Stimulated activated CD4-positive, alpha-beta T cell treated with anti-CD3 and anti-CD28 coated beads, TNF-alpha, amount 100 ng/mL, for 4 hours (primary cell): ENCODE measurements around the gene NEK8.

Source experiments
- DNase-seq, 3 experiments: peaks; one replicate each; pipeline ENCODE4 v3.0.0-alpha.2; 2020; ENCODE audit warnings: low read depth in 3 of 3

Gene NEK8

DNA sequence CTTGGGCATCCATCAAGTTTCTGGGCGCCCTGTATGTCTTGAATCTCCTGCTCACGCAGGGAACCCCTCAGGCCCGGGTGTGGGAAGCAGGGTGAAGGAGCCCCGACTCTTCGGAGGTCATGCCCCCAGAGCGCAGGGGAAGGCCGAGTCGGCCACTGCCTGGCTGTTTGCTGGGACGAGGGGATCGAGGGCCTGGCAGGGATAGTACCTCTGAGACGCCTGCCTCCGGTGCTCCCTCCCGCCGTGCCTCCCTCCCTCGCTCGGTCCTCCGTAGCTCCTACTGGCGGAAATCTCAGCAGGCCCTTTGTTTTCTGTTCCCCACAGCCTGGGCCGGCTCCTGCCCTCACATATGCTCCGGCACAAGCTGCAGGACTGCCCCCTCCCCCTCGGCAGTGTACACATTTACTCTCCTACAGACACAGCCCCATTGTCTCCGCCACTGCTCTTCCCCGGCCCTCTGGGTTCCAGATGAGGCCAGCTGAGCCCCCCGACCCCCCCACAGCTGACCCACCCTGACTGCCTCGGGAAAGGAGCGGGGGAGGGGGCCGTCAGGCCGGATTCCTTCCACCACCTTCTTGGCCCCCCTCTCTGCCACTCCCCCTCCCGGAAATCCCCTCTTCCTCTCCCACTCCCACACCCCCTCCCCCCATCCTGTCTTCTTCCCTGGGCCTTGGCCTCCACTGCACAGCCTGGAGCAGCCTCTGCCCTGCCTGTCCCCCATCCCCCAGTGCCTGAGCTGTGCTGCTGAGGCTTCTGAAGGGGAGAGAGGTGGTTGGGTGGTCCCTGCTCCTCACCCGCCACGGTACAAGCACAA, 16.6 kb downstream of the NEK8 start:
- DNase-seq = no peak

DNA sequence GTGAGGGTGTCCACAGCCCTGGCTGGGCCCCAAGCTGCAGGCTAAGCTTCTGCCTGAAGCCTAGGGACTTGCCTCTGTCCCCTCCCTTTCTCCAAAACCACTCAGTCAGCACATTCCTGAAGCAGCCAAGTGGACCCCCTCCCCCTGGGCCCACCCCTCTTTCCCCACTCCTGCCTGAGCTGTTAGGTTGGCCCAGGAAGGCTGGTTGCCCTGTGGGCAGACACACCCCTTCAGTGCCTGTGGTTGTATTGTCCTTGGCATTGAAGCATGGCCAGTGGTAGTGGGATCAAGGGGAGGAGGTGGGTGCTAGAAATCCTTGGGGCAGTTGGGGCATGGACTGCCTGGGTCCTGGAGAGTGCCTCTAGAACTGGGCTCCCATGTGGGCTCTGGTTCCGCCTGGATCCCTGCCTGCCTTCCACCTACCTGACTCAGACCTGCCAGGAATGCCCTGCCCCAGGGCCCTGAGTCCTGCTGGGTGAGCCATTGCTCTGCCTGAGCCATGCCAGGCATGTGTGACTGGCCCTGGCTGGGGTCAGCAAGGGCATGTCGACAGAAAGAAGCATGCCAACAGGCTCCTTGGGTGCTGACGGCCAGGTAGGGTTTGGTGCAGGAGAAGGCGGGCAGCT, 17.3 kb downstream of the NEK8 start:
- no peak for DNase-seq

DNA sequence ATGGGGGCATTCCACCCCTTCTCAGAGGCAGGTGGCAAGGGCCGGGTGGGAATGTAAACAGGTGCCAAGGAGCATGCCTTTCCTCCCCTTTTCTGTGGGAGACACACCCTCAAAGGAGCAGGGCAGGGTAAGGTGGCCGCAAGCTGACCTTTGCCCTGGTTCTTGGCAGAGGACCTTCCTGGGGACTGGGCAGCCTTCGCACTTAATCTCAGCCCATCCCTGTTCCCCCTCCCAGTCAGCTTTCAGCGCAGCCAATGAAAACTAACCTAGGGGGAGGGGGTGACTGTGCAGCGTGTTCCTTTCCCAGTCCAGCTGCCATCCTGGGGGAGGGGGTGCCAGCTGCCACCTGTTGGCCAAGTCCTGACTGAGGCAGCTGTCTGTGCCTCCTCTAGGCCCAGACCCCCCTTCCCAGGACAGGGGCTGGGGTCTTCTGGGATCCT, 18.0 kb downstream of the NEK8 start:
- no peak for DNase-seq

DNA sequence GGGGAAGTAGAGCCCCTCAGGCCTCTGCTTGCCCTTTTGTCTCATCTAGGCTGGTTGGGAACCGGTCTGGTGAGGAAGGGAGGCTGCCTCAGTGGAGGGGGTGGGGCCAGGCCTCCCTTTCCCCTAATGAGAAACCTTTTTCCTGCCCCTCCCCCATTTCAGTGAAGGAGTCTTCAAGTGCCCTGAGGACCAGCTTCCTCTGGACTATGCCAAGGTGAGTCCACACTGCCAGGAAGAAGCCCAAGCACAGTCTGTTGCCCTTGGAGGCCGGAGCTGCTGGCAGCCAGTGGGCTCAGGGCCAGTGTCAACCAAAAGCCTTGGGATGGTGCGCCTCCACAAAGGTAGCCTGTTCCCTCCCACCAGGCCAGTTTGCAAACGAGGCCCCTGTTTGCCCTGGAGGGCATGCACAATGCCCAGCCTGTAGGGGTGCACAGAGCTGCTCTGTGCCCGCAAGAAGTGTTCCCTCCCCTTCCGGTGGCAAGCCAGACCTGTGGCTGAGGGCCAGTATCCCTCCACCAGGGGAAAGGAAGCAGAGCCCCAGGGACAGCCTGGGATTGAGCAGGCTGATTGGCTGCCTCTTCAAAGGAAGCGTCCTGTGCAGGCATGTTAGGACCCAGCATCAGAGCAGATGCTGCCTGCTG, 18.6 kb downstream of the NEK8 start:
- DNase-seq = no peak

DNA sequence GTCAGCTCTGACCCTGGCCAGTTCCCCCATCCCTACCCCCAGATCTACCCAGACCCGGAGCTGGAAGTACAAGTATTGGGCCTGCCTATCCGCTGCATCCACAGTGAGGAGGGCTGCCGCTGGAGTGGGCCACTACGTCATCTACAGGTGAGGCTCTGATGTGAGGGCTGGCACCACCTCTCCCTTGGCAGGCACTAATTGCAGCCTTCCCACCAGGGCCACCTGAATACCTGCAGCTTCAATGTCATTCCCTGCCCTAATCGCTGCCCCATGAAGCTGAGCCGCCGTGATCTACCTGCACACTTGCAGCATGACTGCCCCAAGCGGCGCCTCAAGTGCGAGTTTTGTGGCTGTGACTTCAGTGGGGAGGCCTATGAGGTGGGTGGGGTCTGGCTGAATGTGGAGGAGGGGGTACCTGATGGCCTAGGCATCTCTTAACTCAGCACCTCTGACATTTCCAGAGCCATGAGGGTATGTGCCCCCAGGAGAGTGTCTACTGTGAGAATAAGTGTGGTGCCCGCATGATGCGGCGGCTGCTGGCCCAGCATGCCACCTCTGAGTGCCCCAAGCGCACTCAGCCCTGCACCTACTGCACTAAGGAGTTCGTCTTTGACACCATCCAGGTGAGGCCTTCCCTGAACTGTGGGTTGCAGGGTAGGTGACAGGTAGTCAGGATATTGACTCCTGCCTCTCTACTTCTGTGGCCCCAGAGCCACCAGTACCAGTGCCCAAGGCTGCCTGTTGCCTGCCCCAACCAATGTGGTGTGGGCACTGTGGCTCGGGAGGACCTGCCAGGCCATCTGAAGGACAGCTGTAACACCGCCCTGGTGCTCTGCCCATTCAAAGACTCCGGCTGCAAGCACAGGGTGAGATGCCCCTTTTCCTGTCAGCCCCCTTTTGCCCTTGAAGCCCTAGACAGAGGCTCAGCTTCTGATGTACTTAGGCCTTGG, 19.5 kb downstream of the NEK8 start:
- DNase-seq = no peak

DNA sequence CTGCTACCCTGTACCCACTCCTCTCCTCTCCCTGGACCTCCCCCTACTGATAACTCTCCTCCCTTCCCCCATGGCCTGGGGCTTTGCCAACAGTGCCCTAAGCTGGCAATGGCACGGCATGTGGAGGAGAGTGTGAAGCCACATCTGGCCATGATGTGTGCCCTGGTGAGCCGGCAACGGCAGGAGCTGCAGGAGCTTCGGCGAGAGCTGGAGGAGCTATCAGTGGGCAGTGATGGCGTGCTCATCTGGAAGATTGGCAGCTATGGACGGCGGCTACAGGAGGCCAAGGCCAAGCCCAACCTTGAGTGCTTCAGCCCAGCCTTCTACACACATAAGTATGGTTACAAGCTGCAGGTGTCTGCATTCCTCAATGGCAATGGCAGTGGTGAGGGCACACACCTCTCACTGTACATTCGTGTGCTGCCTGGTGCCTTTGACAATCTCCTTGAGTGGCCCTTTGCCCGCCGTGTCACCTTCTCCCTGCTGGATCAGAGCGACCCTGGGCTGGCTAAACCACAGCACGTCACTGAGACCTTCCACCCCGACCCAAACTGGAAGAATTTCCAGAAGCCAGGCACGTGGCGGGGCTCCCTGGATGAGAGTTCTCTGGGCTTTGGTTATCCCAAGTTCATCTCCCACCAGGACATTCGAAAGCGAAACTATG, 20.4 kb downstream of the NEK8 start:
- DNase-seq = no peak

DNA sequence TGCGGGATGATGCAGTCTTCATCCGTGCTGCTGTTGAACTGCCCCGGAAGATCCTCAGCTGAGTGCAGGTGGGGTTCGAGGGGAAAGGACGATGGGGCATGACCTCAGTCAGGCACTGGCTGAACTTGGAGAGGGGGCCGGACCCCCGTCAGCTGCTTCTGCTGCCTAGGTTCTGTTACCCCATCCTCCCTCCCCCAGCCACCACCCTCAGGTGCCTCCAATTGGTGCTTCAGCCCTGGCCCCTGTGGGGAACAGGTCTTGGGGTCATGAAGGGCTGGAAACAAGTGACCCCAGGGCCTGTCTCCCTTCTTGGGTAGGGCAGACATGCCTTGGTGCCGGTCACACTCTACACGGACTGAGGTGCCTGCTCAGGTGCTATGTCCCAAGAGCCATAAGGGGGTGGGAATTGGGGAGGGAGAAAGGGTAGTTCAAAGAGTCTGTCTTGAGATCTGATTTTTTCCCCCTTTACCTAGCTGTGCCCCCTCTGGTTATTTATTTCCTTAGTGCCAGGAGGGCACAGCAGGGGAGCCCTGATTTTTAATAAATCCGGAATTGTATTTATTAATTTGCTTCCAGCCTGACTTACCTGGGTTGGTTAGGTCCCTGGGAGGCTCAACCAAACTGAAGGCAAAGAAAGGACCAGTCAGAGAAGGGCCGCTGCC, 21.1 kb downstream of the NEK8 start:
- DNase-seq = no peak

DNA sequence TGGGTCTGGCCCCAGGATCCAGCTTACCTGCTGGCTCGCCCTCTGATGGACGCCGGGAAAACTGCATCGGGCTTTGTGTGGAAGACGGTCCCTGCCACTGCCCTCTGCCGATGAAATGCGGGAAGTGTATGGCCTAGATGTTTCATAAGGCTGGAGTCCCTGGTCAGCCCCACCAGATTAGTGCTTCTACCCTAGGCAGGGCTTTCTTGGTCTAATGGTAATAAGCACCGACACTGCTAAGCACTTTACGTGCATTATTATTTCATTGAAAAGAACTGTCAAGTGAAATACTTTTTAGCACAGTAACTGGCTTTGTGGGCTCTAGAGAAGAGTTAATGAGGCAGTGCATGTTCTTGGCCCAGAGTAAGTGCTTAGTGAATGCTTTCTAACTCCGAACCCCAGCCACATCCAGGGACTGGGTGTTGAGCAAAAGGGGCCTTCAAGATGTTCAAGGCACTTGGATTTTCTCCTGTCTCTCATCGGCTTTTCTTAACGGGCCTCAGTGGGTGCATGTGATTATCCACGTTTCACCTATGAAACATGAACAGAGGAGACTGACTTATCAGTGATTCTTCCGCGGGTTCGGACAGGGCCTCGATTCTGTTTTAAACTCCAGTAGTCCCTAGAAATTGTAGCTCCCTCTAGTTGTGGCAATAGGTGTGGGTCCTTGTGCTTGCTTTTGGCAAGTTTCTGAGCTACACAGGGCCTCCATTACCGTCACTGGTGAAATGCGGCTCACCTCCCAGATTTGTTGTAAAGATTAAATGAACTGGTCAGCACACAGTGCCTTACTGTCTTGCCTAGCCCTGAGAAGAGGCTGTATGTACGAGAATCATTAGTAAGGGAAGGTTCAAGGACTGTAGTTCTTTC, 21.8 kb downstream of the NEK8 start:
- peak; percentile 74 to 79 (median 78) for DNase-seq

DNA sequence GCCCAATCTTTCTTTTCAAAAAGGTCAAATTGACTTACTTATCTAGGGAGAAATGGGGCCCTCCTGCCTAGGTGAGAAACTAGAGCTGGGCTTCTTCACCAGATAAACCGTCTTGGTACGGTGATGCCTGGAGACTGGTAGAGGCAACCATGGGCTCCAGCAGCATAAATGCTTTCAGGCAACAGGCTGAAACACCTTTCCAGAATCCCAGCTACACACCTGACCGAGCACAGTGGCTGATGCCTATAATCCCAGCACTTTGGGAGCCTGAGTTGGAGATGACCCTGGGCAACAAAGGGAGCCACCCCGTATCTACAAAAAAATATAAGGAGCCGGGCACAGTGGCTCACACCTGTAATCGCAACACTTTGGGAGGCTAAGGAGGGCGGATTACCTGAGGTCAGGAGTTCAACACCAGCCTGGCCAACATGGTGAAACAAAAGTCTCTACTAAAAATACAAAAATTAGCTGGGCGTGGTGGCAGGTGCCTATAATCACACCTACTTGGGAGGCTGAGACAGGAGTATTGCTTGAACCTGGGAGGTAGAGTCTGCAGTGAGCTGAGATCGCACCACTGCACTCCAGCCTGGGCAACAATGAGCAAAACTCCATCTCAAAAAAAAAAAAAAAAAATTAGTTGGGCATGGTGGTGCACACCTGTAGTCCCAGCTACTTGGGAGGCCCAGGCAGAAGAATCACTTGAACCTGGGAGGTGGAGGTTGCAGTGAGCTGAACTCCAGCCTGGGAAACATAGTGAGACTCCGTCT, 23.2 kb downstream of the NEK8 start:
- DNase-seq = no peak

DNA sequence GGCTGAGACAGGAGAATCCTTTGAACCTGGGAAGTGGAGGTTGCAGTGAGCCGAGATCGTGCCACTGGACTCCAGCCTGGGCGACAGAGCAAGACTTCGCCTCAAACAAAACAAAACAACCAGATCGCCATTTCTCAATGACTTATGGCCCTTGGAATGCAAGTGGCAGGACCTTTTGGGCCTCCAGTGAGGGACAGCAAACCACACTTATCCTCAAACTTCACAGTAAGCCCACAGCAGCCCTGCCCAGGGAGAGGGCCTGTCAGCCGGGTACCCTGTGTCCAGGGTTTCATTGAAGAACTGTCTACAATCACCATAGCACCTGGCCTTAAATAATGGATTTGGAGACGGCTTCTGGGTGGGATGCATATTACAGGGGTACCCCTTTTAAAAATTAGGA, 26.9 kb downstream of the NEK8 start:
- DNase-seq = no peak

DNA sequence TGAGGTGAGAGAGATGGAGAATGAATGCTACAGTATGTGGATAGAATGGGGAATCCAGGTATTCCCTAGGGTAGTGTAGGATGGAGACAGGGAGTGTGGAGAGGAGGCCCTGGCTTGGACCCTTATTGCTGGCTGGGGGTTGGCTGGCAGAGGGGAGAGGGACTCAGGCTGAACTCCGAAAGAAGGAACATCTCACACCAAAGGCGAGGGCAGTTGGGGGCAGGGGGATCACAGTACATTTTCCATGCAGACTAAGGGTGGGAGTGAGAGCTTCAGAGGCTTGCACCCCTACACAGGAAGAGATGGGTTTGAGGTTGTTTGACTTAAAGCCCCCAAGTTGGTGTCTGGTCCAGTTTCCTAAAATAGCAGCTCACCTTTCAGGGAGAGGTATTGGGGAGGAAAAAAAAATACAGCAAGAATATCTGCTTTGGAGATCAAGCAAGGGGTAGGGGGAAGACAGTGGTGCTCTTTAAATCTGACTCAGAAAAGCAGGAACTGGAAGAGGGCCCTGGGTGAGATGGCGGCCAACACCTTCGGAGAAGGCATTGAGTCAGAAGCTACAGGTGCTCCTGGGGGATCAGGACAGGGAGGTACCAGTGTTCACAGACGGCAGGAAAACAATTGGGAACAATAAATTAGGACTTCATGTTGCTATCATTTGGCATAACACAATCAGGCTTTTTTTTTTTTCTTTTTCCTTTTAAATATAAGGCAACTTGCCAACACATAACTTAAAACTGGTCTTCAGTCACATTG, 27.6 kb downstream of the NEK8 start:
- DNase-seq = no peak

DNA sequence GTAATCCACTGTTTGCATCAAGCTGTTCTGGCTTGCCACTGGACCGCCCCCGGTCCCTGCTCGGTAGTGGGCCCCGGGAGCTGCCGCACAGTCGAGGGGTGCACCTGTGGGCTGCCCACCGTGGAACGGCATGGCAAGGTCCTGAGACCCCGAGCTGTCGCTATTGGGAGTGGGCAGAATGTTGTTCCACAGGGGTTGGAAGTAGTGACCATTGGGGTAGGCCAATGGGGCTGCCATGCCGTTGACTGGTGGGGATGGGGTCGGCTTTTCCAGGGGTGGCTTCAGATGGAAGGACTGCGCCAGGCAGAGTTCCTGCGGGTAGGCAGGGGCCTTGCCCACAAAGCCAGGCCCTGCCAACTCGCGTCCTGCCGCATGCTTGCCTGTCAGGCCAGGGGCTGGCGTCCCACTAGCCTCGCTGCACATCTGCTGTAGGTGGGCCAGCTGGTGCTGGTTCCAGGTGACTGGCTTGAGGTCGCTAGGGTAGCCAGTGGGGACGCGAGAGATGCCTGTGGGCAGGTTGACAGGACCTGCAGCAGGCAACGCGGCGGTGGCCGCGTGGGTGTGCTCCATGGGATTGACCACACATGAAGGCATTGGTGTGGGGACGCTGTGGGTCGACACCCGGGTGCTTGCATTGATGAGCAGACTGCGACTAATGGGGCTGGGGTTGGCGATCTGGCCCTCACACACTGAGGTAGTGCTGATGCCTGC, 30.0 kb downstream of the NEK8 start:
- no peak for DNase-seq

DNA sequence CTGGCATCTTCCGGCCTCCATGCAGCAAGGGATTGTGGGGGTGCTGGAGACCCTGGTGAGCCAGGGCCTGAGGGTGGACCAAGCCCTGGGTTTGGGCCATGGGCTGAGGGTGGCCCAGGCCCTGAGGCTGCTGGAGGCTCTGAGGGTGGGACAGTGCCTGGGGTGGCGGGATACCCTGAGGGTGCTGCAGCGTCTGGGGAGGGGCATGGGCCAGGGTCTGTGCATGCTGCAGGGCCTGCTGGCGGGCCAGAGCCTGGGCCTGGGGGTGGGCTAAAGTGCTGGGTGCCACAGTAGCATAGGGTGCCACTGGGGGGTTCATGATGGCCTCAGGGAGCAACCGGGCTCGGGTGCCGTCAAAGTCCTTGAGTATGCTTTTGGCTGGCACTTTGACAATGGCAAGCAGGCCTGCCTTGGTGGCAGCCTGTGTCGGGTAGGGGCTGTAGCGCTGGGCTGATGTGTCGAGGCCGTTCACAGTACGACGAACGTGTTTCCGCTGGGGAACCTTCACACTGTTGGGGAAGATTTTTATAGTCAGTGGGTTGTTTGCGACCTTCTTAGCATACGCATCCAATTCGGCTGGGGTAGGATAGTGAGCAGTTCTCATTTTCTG, 30.8 kb downstream of the NEK8 start:
- DNase-seq = no peak

DNA sequence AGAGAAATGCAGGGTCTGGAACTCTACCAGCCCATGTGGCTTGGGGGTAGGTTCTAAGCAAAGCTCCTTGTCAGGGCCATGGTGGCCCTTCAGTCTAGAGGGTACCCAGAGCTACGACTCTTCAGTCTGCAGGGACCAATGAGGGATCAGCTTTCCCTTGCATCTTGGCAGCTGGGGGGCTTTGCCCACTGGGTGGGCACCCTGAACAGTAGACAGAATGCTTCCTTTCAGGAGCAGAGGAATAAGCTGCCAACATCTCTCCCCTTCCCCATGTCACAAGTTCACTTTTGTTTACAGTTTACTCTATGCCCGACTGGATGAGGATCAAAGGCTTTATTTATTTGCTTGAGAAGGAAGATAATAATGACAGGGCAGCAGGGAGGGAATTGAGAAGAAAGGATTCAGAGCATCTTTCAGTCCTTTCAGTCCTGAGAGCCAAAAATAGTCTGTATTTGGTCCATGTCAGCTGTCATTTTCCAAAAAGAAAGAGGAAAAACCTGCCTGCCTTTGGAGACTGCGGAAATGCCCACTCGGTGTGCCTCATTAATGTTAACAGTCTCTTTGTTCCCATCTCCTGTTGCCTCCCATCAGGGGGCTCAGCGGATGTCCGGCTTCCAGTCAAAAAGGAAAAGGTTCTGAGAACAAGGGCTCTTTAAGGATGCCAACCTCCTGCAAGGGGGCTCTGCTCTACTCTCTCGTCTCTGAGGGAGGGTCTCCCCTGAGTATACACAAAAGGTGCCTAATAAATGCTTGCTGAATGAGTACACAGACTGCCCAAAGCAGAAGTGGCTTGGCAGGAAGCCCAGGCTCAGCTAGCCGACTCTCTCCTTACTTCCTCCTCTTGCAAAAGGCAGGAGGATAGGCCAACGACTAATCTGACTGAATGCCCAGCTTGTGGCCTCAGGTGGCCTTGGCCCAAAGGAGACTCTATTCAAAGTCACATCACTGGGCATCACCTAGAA, 32.3 kb downstream of the NEK8 start:
- DNase-seq = no peak

DNA sequence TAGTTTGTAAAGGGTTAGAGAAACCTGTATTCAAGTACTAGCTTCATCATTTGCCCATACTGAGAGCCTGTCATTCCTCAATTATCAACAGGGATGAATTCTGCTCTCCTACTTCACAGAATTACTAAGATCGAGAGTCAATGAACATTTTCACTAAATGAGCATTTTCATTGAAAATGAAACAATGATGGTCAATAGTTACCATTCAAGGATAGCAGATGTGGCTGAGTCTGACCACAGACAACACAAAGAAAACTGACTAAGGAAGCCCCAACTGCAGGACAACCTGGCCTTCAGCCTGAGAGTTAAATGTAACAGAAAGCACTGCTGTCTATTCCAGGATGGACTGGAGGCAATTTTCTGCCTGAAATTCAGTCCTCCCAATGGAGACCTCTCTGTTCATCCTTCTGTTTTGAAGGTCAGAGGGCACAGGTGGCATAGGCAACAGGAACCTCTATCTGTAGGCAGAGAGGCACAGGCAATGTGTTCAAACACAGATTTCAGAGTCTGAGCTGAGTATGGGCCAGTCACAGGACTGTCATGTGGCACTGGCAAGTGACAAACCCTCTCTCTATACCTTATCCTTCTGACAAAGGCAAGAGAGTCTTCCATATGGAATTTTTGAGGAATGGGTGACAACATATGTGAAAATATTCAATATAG, 34.7 kb downstream of the NEK8 start:
- no peak for DNase-seq
